IPS-NIHi11 (cell line): ENCODE results near the gene PCSK9.

Experiments
- DNase-seq: peaks from one replicate; pipeline ENCODE4 v3.0.0; 2012; ENCODE audit warnings: mixed read lengths, low spot score

PCSK9 gene

GRCh38 chr1:55039342-55040082 lies at the start of gene PCSK9:
Gene PCSK9 (plus strand): TSS chr1:55039548. CDS start chr1:55039838, 290 bp downstream.
- DNase-seq: peak; percentile 76

GRCh38 chr1:54989968-54990810 lies 49.2 kb upstream of the PCSK9 start:
- DNase-seq: no peak

GRCh38 chr1:54990916-54991315 lies 48.4 kb upstream of the PCSK9 start:
- DNase-seq: no peak

- DNase-seq: no peak
Measured at GRCh38 chr1:54991939-54992338, 47.4 kb upstream of the PCSK9 start.

- DNase-seq: no peak
Measured at GRCh38 chr1:54993140-54993539, 46.2 kb upstream of the PCSK9 start.

GRCh38 chr1:54994355-54994990 lies 44.9 kb upstream of the PCSK9 start:
- no peak for DNase-seq

GRCh38 chr1:54995013-54995760 lies 44.2 kb upstream of the PCSK9 start:
- DNase-seq: no peak

GRCh38 chr1:54995835-54996234 lies 43.5 kb upstream of the PCSK9 start:
- DNase-seq: no peak

- peak; percentile 95 for DNase-seq
Measured at GRCh38 chr1:54996359-54996868, 42.9 kb upstream of the PCSK9 start.

- DNase-seq: peak; percentile 54
Measured at GRCh38 chr1:54996869-54997710, 42.3 kb upstream of the PCSK9 start.

- DNase-seq: no peak
Measured at GRCh38 chr1:54997711-54997986, 41.7 kb upstream of the PCSK9 start.

GRCh38 chr1:54998100-54998499 lies 41.2 kb upstream of the PCSK9 start:
- no peak for DNase-seq

GRCh38 chr1:54998677-54999076 lies 40.7 kb upstream of the PCSK9 start, which contains the start of gene BSND:
Gene BSND (plus strand): TSS chr1:54998933. CDS start chr1:54999187, 254 bp downstream.
- DNase-seq: no peak

- DNase-seq: no peak
Measured at GRCh38 chr1:55000110-55001085, 39.0 kb upstream of the PCSK9 start.

GRCh38 chr1:55001311-55001710 lies 38.0 kb upstream of the PCSK9 start:
- DNase-seq: no peak

GRCh38 chr1:55002686-55003085 lies 36.7 kb upstream of the PCSK9 start:
- no peak for DNase-seq

GRCh38 chr1:55005351-55006140 lies 33.8 kb upstream of the PCSK9 start:
- peak; percentile 47 for DNase-seq

GRCh38 chr1:55006931-55007330 lies 32.4 kb upstream of the PCSK9 start:
- no peak for DNase-seq

- DNase-seq: no peak
Measured at GRCh38 chr1:55007625-55008024, 31.7 kb upstream of the PCSK9 start.
